ENCODE measurements around the gene ADARB2. TPM values are rescaled to one million over a fixed set of nuclear protein-coding genes. Genes with fewer than 3 reads are reported as not detected.
A peak's percentile ranks its signal among the peaks of the same experiment; 100 is the strongest.

Gene ADARB2
- total and polyA plus RNA-seq, 5 donors: 0.53 to 1.6 (median 0.59) TPM

GRCh38 chr10:1186683-1186990 is 550.7 kb downstream of the ADARB2 start:
- intact Hi-C loops (cut with DNase I): no loop called here
- Histone ChIP-seq H3K27ac (ENCODE audit: low read length) (no peak overlapping the region), H3K4me3 (ENCODE audit: low read length) (no peak overlapping the region), H3K9me3 (ENCODE audit: control insufficient read depth, low read length) (no peaks in the 10 kb centered on the region), H3K4me1 (ENCODE audit: control insufficient read depth, insufficient read depth, low read length) (no peaks in the 10 kb centered on the region), H3K27me3 (ENCODE audit: control insufficient read depth, insufficient read depth) (no peaks in the 10 kb centered on the region)
- 79% methylated on average over 7 of the region's 7 CpGs for WGBS
- no peak for DNase-seq
- no peak for ATAC-seq

GRCh38 chr10:1185911-1186682 is 551.2 kb downstream of the ADARB2 start:
- WGBS: 88% methylated on average over 24 of the region's 24 CpGs
- DNase-seq (peak in 1 of 3 donors; percentile 34), ATAC-seq (no peak)
- Histone ChIP-seq H3K27me3 (ENCODE audit: control insufficient read depth, insufficient read depth) (no peaks in the 10 kb centered on the region), H3K27ac (ENCODE audit: low read length) (no peak overlapping the region), H3K4me3 (ENCODE audit: low read length) (no peak overlapping the region), H3K4me1 (ENCODE audit: control insufficient read depth, insufficient read depth, low read length) (no peaks in the 10 kb centered on the region), H3K9me3 (ENCODE audit: control insufficient read depth, low read length) (no peaks in the 10 kb centered on the region)
- intact Hi-C loops (cut with DNase I): no loop called here

GRCh38 chr10:1184541-1185430 is 552.5 kb downstream of the ADARB2 start:
- 73% methylated on average over 45 of the region's 45 CpGs for WGBS
- intact Hi-C loops (cut with DNase I): no loop called here
- no peak overlapping the region for H3K27ac ChIP-seq (ENCODE audit: low read length)
- no peaks in the 10 kb centered on the region for H3K27me3 ChIP-seq (ENCODE audit: control insufficient read depth, insufficient read depth)
- no peak overlapping the region for H3K4me3 ChIP-seq (ENCODE audit: low read length)
- ATAC-seq (no peak), DNase-seq (peak in 1 of 3 donors; percentile 35)
- no peaks in the 10 kb centered on the region for H3K4me1 ChIP-seq (ENCODE audit: control insufficient read depth, insufficient read depth, low read length)
- H3K9me3 ChIP-seq (ENCODE audit: control insufficient read depth, low read length): no peaks in the 10 kb centered on the region

- no peak overlapping the region for H3K4me3 ChIP-seq (ENCODE audit: low read length)
- 59% methylated on average over 12 of the region's 12 CpGs for WGBS
- no peak overlapping the region for H3K27ac ChIP-seq (ENCODE audit: low read length)
- intact Hi-C loops (cut with DNase I): no loop called here
- no peaks in the 10 kb centered on the region for H3K27me3 ChIP-seq (ENCODE audit: control insufficient read depth, insufficient read depth)
- no peaks in the 10 kb centered on the region for H3K4me1 ChIP-seq (ENCODE audit: control insufficient read depth, insufficient read depth, low read length)
- no peaks in the 10 kb centered on the region for H3K9me3 ChIP-seq (ENCODE audit: control insufficient read depth, low read length)
- ATAC-seq: no peak
- DNase-seq: peak in 1 of 3 donors; percentile 10
These were observed 553.6 kb downstream of the ADARB2 start for GRCh38 chr10:1183701-1184100.

- peak in 1 of 3 donors; percentile 41 for DNase-seq
- 85% methylated on average over 18 of the region's 18 CpGs for WGBS
- H3K4me1 ChIP-seq (ENCODE audit: control insufficient read depth, insufficient read depth, low read length): no peaks in the 10 kb centered on the region
- no peak overlapping the region for H3K4me3 ChIP-seq (ENCODE audit: low read length)
- no peaks in the 10 kb centered on the region for H3K9me3 ChIP-seq (ENCODE audit: control insufficient read depth, low read length)
- H3K27me3 ChIP-seq (ENCODE audit: control insufficient read depth, insufficient read depth): no peaks in the 10 kb centered on the region
- no peak overlapping the region for H3K27ac ChIP-seq (ENCODE audit: low read length)
- intact Hi-C loops (cut with DNase I): no loop called here
- ATAC-seq: no peak
These were observed 554.3 kb downstream of the ADARB2 start for GRCh38 chr10:1183033-1183396.

- no peaks in the 10 kb centered on the region for H3K9me3 ChIP-seq (ENCODE audit: control insufficient read depth, low read length)
- no peaks in the 10 kb centered on the region for H3K27me3 ChIP-seq (ENCODE audit: control insufficient read depth, insufficient read depth)
- H3K4me1 ChIP-seq (ENCODE audit: control insufficient read depth, insufficient read depth, low read length): no peaks in the 10 kb centered on the region
- intact Hi-C loops (cut with DNase I): no loop called here
- no peak for ATAC-seq
- WGBS: 83% methylated on average over 30 of the region's 30 CpGs
- DNase-seq: peak in 1 of 3 donors; percentile 16
- H3K27ac ChIP-seq (ENCODE audit: low read length): no peak overlapping the region
- no peak overlapping the region for H3K4me3 ChIP-seq (ENCODE audit: low read length)
These were observed 554.9 kb downstream of the ADARB2 start for GRCh38 chr10:1182280-1183032.

- Histone ChIP-seq H3K9me3 (ENCODE audit: control insufficient read depth, low read length) (no peaks in the 10 kb centered on the region), H3K4me1 (ENCODE audit: control insufficient read depth, insufficient read depth, low read length) (no peaks in the 10 kb centered on the region), H3K27me3 (ENCODE audit: control insufficient read depth, insufficient read depth) (no peaks in the 10 kb centered on the region), H3K27ac (ENCODE audit: low read length) (no peak overlapping the region), H3K4me3 (ENCODE audit: low read length) (no peak overlapping the region)
- intact Hi-C loops (cut with DNase I): no loop called here
- ATAC-seq: no peak
- 63% methylated on average over 11 of the region's 11 CpGs for WGBS
- peak in 1 of 3 donors; percentile 29 for DNase-seq
These were observed 556.5 kb downstream of the ADARB2 start for GRCh38 chr10:1180836-1181235.

- WGBS: 83% methylated on average over 16 of the region's 16 CpGs
- Histone ChIP-seq H3K4me3 (ENCODE audit: low read length) (no peak overlapping the region), H3K27ac (ENCODE audit: low read length) (no peak overlapping the region), H3K4me1 (ENCODE audit: control insufficient read depth, insufficient read depth, low read length) (no peaks in the 10 kb centered on the region), H3K9me3 (ENCODE audit: control insufficient read depth, low read length) (no peaks in the 10 kb centered on the region), H3K27me3 (ENCODE audit: control insufficient read depth, insufficient read depth) (no peaks in the 10 kb centered on the region)
- intact Hi-C loops (cut with DNase I): no loop called here
- ATAC-seq (peak in 1 of 2 donors; percentile 36), DNase-seq (peak in 1 of 3 donors; percentile 38)
These were observed 557.1 kb downstream of the ADARB2 start for GRCh38 chr10:1180071-1180730.

GRCh38 chr10:1179346-1180070 is 557.8 kb downstream of the ADARB2 start:
- Histone ChIP-seq H3K9me3 (ENCODE audit: control insufficient read depth, low read length) (no peaks in the 10 kb centered on the region), H3K27me3 (ENCODE audit: control insufficient read depth, insufficient read depth) (no peaks in the 10 kb centered on the region), H3K4me1 (ENCODE audit: control insufficient read depth, insufficient read depth, low read length) (no peaks in the 10 kb centered on the region), H3K27ac (ENCODE audit: low read length) (no peak overlapping the region), H3K4me3 (ENCODE audit: low read length) (no peak overlapping the region)
- DNase-seq: peak in 1 of 3 donors; percentile 27
- intact Hi-C loops (cut with DNase I): no loop called here
- ATAC-seq: no peak
- WGBS: 80% methylated on average over 20 of the region's 20 CpGs

GRCh38 chr10:1178506-1178905 is 558.8 kb downstream of the ADARB2 start:
- ATAC-seq (no peak), DNase-seq (peak in 1 of 3 donors; percentile 29)
- no peaks in the 10 kb centered on the region for H3K9me3 ChIP-seq (ENCODE audit: control insufficient read depth, low read length)
- no peaks in the 10 kb centered on the region for H3K27me3 ChIP-seq (ENCODE audit: control insufficient read depth, insufficient read depth)
- H3K4me3 ChIP-seq (ENCODE audit: low read length): no peak overlapping the region
- H3K4me1 ChIP-seq (ENCODE audit: control insufficient read depth, insufficient read depth, low read length): no peaks in the 10 kb centered on the region
- 86% methylated on average over 16 of the region's 16 CpGs for WGBS
- no peak overlapping the region for H3K27ac ChIP-seq (ENCODE audit: low read length)
- intact Hi-C loops (cut with DNase I): no loop called here
